Psoas muscle (tissue), 8 donors: ENCODE measurements around the gene ANAPC7. TPM values are rescaled to one million over a fixed set of nuclear protein-coding genes. Genes with fewer than 3 reads are reported as not detected.

ENCODE experiments used
- ATAC-seq, 4 donors: fragments of 200-7000 bp; cut with Tn5 transposase; one replicate each; pipeline ENCODE4 v1.9.1; 2020; ENCODE audit warnings: moderate library complexity in 3 of 4, mild to moderate bottlenecking in 2 of 4
- DNase-seq, 2 donors: peaks; one replicate each; pipeline ENCODE4 v3.0.0-alpha.2; 2020
- H3K27ac ChIP-seq: fragments of 200-600 bp; one replicate; pipeline ENCODE4 v1.8.0; 2022
- H3K27me3 ChIP-seq, 3 donors: fragments of 200-600 bp in 1 of 3; one replicate each; pipeline versions ENCODE4 v1.6.1 to v1.8.0; 2013 to 2022; ENCODE audit warnings: low read length in 2 of 3, mild to moderate bottlenecking in 2 of 3, moderate library complexity in 1 of 3; ENCODE audit not compliant: insufficient read depth in 3 of 3
- H3K36me3 ChIP-seq, 2 donors: fragments of 200-600 bp in 1 of 2; one replicate each; pipeline versions ENCODE4 v1.6.1 to v1.8.0; 2013 to 2022; ENCODE audit warnings: low read depth in 1 of 2, mild to moderate bottlenecking in 1 of 2, moderate library complexity in 1 of 2; ENCODE audit not compliant: insufficient read depth in 1 of 2
- H3K4me1 ChIP-seq: fragments of 200-600 bp; one replicate; pipeline ENCODE4 v1.8.0; 2022
- H3K4me3 ChIP-seq: fragments of 200-600 bp; one replicate; pipeline ENCODE4 v1.8.0; 2022; ENCODE audit warnings: mild to moderate bottlenecking
- H3K9me3 ChIP-seq: fragments of 200-600 bp; one replicate; pipeline ENCODE4 v1.8.0; 2022
- CTCF ChIP-seq: fragments of 200-600 bp; IDR thresholded peaks from one replicate; pipeline ENCODE4 v1.8.0; 2022; ENCODE audit warnings: antibody characterized with exemption
- WGBS, 3 donors: extraction: QIAGEN DNeasy Blood & Tissue Kit; methylation state at CpG; one replicate each; pipeline versions ENCODE4 v1.1.6 to v1.1.7; 2013; 5-methylcytosine and 5-hydroxymethylcytosine counted together
- intact Hi-C, 2 donors: fragments of 100-400 bp; cut with DNase I; formaldehyde crosslinking; loops; one replicate each; pipeline versions ENCODE4 v1.11.0 to v1.14.2; 2022
- polyA plus RNA-seq, 3 donors: library from polyadenylated mRNA; stranded (reverse); fragments of 200-250 nt; gene quantifications; one replicate each; pipeline ENCODE4 v1.2.3, GENCODE V29; 2013
- total RNA-seq, 4 donors: library from RNA; stranded (reverse); fragmentation: NEBNext Ultra II Directional in 2 of 4; extraction: Animal tissue kit (Norgen Biotek cat#: 25700) in 2 of 4; gene quantifications; one replicate each; pipeline versions ENCODE4 v1.2.1 to v1.2.4, GENCODE V29; 2021 to 2023
- donor health status: healthy with polysubstance abuse.
- donor health status: DM: no; HTN: no; CAD: no; lungs with moderate emphysema.
- donor health status: Bipolar disorder and iron deficiency.
- donor health status: healthy.
- donor health status: DM: yes; HTN: yes; CAD: no.
- donor health status: DM: no; HTN: no; CAD: no.
- donor health status: DM: no; HTN: no; CAD: no.
- donor health status: DM: yes; HTN: yes; CAD: no.

ANAPC7 gene
- total and polyA plus RNA-seq, 7 donors = 20.8 to 43.9 (median 35.1) TPM

GRCh38 chr12:110371408-110372055, 32.0 kb downstream of the ANAPC7 start:
- no peaks in the 10 kb centered on the region for H3K27me3 ChIP-seq
- no peak for ATAC-seq
- no peak overlapping the region for H3K27ac ChIP-seq
- no peak for TF ChIP-seq CTCF
- H3K36me3 ChIP-seq = peaks cover 10 to 62% of the 10 kb centered on the region in 2 donors
- peaks cover 14% of the 10 kb centered on the region for H3K4me1 ChIP-seq
- H3K4me3 ChIP-seq = no peak overlapping the region
- no peak for DNase-seq
- no peaks in the 10 kb centered on the region for H3K9me3 ChIP-seq
- 50 to 67% (median 53%) methylated on average over 13 of the region's 13 CpGs for WGBS, 3 donors
- intact Hi-C loops = no loop called here

- H3K4me1 ChIP-seq = peaks cover 14% of the 10 kb centered on the region
- TF ChIP-seq CTCF = no peak
- ATAC-seq (no peak), DNase-seq (no peak)
- H3K27ac ChIP-seq = no peak overlapping the region
- H3K9me3 ChIP-seq = no peaks in the 10 kb centered on the region
- no peak overlapping the region for H3K4me3 ChIP-seq
- no peaks in the 10 kb centered on the region for H3K27me3 ChIP-seq
- peaks cover 7 to 55% of the 10 kb centered on the region in 2 donors for H3K36me3 ChIP-seq
- 68 to 70% (median 69%) methylated on average over 13 of the region's 13 CpGs for WGBS, 3 donors
- intact Hi-C loops = no loop called here
These were observed 32.7 kb downstream of the ANAPC7 start for GRCh38 chr12:110370732-110371231.

GRCh38 chr12:110369992-110370391, 33.5 kb downstream of the ANAPC7 start:
- H3K4me3 ChIP-seq = no peak overlapping the region
- 95 to 98% (median 97%) methylated on average over 8 of the region's 8 CpGs for WGBS, 3 donors
- intact Hi-C loops = no loop called here
- no peak overlapping the region for H3K27ac ChIP-seq
- DNase-seq (no peak), ATAC-seq (no peak)
- H3K4me1 ChIP-seq = peaks cover 14% of the 10 kb centered on the region
- H3K27me3 ChIP-seq = no peaks in the 10 kb centered on the region
- peaks cover 5 to 47% of the 10 kb centered on the region in 2 donors for H3K36me3 ChIP-seq
- H3K9me3 ChIP-seq = no peaks in the 10 kb centered on the region
- no peak for TF ChIP-seq CTCF

- intact Hi-C loops = no loop called here
- Histone ChIP-seq H3K9me3 (no peaks in the 10 kb centered on the region), H3K27me3 (no peaks in the 10 kb centered on the region), H3K27ac (no peak overlapping the region), H3K36me3 (peaks cover 0 to 20% of the 10 kb centered on the region in 2 donors), H3K4me1 (no peaks in the 10 kb centered on the region), H3K4me3 (no peak overlapping the region)
- no peak for TF ChIP-seq CTCF
- no peak for DNase-seq
- WGBS, 3 donors = 83 to 87% (median 87%) methylated on average over 15 of the region's 15 CpGs
- no peak for ATAC-seq
These were observed 36.2 kb downstream of the ANAPC7 start for GRCh38 chr12:110367181-110367864.
